ENCODE data around the gene KDM6B.

Gene KDM6B

DNA sequence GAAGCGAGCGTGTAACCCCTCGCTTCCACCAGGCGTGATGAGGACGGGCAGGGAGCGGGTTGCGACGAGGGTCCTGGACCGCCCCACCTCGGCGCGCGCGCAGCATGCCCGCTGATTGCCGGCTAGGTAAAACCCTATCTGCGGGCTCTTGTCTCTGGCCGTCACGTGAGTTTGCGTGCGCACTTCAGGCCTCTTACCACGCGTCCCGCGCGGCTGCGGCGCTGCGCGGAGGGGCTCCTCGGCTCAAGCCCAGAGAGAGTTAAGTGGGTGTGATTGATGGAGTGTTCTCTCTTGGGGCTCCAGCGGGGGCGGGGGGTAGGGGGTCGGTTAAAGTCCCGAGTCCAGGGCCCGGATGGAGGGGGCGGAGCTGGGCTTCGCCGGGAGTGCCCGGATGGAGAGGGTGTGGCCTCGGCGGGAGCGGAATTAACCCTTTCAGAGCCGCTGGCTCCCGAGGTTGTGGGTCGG lies 7.9 kb downstream of the KDM6B start:
- DNase-seq (ENCODE audit: low read depth) = no peak

DNA sequence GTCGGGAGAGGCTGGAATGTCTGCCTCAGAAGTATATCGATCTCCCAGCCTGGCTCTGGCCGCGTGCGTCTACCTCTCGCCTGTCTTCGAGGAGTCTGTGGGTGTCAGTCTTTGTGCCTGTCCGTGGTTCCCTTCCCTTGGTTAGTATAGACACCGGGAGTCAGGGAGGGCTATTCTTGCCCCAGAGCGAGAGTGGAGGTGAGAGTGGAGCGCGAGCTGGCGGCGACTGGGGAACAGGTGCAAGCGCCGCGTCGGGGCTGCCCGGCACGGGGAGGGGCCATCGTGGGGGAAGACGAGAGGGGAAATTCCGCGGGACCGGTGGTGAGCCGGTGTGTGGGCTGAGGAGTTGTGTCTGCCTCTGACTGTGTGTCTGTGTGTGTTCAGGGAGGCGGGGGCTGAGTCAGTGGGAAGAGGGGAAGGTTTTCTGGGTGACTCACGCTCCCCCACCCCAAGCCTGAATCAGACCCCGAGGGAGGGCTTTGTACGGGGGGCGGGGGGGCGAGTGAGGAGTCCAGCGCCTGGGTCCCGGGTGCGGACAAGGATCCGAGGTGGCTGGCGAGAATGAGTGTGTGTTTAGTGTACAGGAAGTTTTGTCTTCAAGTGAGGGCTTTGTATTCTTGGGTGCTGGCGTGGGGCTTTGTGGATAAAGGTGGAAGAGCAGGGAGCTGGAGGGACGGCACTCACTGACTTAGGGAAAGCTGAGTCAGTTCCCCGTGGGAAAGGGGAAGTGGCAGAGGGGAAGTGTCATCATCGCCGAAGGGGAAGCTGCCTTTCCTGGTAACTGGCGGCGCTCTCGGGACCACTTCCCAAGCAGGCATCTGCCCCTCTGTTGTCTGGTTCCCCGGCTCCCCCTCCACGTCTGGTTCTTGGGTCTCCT lies 8.6 kb downstream of the KDM6B start:
- DNase-seq (ENCODE audit: low read depth) = no peak

GRCh38 chr17:7843257-7843535 lies 9.2 kb downstream of the KDM6B start:
- no peak for DNase-seq (ENCODE audit: low read depth)

- DNase-seq (ENCODE audit: low read depth) = no peak
Observed at GRCh38 chr17:7843536-7844291, 9.7 kb downstream of the KDM6B start.

DNA sequence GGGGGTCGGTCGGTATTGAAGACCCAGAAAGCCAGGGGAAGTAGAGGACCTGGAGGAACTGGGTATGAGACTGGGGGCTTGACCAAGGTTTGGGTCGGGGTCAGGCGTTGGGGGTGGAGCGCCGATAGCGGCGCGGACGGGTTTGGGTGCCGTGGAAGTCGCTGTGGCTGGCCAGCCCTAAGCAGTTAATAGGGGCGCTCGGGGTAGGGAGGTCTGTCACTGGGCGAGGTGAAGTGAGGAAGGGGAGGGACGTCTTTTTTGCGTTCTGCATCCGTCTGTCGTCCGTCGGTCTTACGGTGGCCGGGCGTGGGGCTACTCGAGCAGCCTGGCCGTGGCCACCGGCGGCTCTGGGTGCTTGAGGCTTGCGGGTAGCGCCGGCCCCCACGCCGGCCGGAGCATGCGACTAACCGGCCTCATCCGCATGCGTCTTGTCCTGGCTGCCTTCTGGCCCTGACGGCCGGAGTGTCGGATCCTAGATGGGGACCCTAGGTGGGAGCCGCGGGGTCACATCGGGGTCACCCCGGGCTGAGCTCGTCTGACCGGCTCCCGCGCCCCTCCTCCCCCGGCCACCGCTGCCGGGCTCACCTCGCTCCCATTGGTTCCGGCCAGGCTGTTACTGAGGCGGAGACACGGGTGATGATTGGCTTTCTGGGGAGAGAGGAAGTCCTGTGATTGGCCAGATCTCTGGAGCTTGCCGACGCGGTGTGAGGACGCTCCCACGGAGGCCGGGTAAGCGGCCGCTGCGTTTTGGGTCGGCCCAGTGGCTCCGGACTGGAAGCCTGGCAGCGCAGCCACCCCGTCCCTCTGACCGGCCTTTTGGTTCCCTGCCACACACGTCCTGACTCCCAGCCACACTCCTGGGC lies 10.5 kb downstream of the KDM6B start:
- DNase-seq (ENCODE audit: low read depth) = no peak

DNA sequence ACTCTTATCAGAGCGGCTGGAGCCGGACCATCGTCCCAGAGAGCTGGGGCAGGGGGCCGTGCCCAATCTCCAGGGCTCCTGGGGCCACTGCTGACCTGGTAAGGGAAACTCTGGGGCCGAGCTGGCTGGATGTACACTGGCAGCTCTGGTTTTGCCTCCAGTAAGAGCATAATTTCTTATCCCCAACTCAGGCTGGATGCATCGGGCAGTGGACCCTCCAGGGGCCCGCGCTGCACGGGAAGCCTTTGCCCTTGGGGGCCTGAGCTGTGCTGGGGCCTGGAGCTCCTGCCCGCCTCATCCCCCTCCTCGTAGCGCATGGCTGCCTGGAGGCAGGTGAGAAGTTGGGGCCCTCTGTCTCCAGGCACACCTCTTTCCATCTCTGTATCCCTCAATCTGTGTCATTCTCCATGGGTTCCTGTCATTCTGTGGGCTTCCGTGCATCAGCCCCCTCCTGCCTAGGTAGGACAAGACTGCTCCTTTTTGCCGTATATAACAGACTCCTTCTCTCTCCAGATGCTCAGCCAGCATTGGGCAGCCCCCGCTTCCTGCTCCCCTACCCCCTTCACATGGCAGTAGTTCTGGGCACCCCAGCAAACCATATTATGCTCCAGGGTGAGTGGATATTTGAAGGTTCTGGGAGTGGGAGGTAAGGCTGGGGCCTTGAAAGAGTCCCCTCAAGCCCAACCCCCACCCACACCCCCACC lies 11.5 kb downstream of the KDM6B start:
- DNase-seq (ENCODE audit: low read depth) = no peak

DNA sequence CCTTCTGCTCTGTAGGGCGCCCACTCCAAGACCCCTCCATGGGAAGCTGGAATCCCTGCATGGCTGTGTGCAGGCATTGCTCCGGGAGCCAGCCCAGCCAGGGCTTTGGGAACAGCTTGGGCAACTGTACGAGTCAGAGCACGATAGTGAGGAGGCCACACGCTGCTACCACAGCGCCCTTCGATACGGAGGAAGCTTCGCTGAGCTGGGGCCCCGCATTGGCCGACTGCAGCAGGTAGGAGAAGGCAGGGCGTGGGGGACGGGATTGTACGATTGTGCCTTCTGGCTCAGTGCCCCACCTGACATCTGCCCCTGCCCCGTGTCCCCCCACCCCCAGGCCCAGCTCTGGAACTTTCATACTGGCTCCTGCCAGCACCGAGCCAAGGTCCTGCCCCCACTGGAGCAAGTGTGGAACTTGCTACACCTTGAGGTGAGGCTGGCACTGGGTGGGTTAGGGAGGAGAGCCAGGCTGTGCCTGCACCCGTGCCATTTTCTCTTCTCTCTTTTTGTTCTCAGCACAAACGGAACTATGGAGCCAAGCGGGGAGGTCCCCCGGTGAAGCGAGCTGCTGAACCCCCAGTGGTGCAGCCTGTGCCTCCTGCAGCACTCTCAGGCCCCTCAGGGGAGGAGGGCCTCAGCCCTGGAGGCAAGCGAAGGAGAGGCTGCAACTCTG lies 12.2 kb downstream of the KDM6B start:
- no peak for DNase-seq (ENCODE audit: low read depth)

DNA sequence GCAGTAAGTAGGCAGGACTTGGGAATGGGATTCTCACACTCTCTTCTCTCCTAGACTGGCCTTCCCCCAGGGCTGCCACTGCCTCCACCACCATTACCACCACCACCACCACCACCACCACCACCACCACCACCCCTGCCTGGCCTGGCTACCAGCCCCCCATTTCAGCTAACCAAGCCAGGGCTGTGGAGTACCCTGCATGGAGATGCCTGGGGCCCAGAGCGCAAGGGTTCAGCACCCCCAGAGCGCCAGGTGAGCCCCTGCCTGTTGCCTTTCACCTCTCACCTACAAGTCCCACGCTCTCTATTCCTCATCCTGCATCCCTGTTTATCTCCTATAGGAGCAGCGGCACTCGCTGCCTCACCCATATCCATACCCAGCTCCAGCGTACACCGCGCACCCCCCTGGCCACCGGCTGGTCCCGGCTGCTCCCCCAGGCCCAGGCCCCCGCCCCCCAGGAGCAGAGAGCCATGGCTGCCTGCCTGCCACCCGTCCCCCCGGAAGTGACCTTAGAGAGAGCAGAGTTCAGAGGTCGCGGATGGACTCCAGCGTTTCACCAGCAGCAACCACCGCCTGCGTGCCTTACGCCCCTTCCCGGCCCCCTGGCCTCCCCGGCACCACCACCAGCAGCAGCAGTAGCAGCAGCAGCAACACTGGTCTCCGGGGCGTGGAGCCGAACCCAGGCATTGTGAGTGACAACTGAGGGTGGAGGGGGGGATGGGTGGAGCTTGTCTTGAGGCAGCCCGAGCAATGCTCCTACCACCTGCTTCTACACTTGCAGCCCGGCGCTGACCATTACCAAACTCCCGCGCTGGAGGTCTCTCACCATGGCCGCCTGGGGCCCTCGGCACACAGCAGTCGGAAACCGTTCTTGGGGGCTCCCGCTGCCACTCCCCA lies 13.0 kb downstream of the KDM6B start:
- DNase-seq (ENCODE audit: low read depth) = no peak

DNA sequence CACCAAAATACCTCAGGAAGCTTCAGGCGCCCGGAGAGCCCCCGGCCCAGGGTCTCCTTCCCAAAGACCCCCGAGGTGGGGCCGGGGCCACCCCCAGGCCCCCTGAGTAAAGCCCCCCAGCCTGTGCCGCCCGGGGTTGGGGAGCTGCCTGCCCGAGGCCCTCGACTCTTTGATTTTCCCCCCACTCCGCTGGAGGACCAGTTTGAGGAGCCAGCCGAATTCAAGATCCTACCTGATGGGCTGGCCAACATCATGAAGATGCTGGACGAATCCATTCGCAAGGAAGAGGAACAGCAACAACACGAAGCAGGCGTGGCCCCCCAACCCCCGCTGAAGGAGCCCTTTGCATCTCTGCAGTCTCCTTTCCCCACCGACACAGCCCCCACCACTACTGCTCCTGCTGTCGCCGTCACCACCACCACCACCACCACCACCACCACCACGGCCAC lies 14.1 kb downstream of the KDM6B start:
- DNase-seq (ENCODE audit: low read depth) = no peak

GRCh38 chr17:7848739-7849129 lies 14.7 kb downstream of the KDM6B start:
- no peak for DNase-seq (ENCODE audit: low read depth)

DNA sequence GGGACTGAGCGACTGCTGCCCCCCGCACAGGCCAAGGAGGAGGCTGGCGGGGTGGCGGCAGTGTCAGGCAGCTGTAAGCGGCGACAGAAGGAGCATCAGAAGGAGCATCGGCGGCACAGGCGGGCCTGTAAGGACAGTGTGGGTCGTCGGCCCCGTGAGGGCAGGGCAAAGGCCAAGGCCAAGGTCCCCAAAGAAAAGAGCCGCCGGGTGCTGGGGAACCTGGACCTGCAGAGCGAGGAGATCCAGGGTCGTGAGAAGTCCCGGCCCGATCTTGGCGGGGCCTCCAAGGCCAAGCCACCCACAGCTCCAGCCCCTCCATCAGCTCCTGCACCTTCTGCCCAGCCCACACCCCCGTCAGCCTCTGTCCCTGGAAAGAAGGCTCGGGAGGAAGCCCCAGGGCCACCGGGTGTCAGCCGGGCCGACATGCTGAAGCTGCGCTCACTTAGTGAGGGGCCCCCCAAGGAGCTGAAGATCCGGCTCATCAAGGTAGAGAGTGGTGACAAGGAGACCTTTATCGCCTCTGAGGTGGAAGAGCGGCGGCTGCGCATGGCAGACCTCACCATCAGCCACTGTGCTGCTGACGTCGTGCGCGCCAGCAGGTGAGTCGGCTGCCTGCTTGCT lies 15.2 kb downstream of the KDM6B start:
- no peak for DNase-seq (ENCODE audit: low read depth)

GRCh38 chr17:7849751-7850504 lies 15.9 kb downstream of the KDM6B start:
- no peak for DNase-seq (ENCODE audit: low read depth)

GRCh38 chr17:7850701-7851437 lies 16.9 kb downstream of the KDM6B start:
- no peak for DNase-seq (ENCODE audit: low read depth)

DNA sequence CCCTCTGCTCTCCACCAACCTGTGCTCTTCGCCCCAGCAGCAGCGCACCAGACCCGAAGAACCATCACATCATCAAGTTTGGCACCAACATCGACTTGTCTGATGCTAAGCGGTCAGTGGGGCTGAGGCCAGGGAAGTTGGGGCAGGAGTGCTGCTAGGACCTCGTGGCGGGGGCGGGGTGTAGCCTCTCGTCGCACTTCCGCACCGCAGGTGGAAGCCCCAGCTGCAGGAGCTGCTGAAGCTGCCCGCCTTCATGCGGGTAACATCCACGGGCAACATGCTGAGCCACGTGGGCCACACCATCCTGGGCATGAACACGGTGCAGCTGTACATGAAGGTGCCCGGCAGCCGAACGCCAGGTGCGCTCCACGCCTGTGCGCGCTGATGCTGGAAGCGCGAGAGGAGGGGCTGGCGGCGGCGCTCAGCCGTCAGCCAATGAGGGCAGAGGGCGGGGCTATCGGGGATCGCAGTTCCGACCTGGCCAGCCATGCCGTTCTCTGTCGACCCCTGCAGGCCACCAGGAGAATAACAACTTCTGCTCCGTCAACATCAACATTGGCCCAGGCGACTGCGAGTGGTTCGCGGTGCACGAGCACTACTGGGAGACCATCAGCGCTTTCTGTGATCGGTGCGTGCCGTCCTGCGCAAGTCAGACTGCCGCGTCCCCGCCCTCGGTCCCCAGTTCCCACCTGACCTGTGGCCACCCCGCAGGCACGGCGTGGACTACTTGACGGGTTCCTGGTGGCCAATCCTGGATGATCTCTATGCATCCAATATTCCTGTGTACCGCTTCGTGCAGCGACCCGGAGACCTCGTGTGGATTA lies 17.6 kb downstream of the KDM6B start:
- DNase-seq (ENCODE audit: low read depth) = no peak

- no peak for DNase-seq (ENCODE audit: low read depth)
Observed at GRCh38 chr17:7852262-7852670, 18.2 kb downstream of the KDM6B start.

GRCh38 chr17:7852919-7853690 lies 19.1 kb downstream of the KDM6B start:
- DNase-seq (ENCODE audit: low read depth) = no peak

DNA sequence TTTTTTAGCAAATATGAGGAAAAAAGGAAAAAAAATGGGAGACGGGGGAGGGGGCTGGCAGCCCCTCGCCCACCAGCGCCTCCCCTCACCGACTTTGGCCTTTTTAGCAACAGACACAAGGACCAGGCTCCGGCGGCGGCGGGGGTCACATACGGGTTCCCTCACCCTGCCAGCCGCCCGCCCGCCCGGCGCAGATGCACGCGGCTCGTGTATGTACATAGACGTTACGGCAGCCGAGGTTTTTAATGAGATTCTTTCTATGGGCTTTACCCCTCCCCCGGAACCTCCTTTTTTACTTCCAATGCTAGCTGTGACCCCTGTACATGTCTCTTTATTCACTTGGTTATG lies 19.6 kb downstream of the KDM6B start:
- no peak for DNase-seq (ENCODE audit: low read depth)

Measured in HS-27A (cell line).